ENCODE data around the gene ELMO1.

The ELMO1 gene

DNA sequence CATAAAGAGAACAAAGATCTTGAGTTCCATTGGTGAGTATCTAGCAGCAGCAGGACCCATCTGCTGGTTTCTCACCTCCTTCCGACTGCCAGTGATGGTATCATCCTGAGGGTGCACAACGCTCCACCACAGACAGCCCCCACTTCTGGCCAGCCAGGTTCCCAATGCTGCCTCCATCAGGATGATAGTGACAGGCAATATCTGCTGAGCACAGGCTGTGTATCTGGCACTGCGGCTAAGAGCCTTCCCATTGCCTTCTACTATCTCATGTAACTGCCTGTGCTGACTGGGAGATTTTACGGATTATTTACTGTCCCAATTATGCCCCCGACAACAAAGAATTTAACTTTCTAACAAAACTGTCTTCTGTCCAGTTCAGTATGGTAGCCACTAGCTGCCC lies 372.0 kb downstream of the ELMO1 start:
- no peak for DNase-seq

DNA sequence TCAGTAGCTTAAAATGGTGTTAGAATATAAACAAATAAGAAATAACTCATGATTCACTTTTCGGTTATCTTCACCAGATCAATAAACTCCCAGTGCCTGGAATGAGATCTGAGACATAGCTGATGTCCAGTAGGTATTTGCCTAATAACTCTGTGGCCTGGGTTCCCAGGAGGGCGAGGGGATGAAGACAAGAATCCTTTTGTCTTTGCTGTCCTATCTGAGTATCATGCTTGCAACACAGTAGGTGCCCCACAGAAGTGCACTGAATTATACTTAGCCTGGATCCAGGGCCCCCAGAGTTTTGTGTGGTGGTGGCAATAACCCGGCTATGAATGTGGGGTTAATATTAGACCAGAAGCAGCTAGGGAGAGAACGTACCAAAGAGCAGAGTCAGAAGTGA lies 374.3 kb downstream of the ELMO1 start:
- no peak for DNase-seq

DNA sequence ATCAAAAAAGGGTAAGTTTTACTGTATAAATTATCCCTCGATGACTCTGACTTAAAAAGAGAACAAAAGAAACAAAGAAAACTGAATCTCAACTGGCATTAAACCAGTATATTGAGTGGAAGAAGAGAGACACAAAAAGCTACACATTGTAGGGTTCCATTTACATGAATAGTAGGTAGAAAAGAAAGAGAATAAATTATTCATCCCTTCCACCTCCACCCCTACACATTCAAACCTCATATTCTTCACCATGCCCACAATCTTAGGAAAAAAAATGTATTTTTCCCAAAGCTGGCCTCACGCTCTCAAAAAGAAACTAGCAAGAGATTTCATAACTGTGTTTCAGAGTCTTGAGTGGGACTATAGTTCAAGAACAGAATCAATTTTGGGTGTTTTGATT lies 377.5 kb downstream of the ELMO1 start:
- DNase-seq, result no peak

DNA sequence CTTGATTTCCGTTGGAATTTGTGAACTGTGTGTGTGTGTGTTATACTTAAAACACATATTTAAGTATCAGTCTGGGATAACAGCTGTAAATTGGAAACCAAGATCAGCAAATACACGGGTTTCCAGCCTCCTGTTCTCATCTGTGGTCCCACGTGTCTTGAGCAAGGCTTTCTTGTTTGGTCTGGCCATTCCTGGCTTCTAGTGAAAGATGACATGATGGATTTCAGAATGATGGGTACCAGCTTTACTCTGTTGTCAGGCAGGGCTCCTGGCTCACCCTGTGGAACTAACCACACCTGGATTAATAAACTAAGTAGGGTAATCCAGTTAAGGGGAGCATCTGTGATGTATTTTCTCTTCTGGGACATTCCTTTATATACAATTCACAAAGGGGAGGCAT lies 378.2 kb downstream of the ELMO1 start:
- DNase-seq, result no peak

DNA sequence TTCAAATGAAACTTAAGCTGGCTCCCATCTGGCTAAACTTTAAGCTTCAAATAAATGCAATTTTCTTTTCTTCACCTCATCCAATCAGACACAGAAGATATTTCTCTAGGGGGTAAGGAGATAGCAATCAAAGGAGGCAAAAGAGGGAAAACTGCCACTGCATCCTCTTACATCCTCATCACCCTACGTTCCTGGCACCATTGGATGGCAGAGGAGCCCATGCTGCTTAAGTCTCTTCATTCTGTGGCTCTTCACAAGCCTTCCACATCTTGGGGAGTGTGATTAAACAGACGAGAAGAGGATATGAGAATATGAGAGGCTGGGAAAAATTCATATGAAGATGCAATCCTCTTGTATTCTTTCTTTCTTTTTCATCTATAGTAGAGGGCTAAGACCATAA lies 378.6 kb downstream of the ELMO1 start:
- no peak for DNase-seq

DNA sequence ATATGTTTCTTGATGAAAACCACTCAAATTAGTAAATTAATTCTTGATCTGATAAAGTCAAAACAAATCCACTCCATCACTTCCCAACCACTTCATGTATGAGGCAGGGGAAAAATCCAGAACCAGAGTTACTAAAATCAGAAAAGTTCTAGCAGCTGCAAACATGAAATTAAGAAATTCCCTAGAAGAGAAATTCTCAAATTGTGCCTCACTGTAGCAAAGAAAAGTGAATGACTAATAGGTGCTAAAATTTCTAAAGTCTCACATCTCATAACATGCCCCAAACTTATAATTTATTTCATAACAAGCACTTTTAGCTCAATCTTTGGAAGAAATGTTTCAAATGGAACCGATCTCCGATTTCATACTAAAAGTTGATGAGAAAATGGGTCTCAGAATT lies 379.3 kb downstream of the ELMO1 start:
- no peak for DNase-seq

DNA sequence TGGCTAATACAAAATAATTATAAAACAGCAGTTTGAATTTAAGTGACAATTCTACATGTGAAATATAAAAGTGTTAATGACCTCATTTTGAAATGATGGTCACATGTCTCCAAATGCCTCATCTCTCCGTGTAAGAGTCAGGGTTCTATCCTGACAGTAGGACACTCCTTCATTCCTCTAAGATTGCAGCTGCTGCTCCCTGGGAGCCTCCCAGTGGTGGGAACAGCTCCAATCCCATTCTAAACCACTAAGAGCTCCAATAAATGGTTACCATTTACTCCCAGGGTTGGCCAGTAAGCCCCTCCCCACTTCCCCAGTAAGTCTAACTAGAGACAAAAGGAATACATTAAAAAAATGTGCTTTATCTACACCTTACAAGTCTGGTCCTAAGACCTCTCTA lies 379.8 kb downstream of the ELMO1 start:
- DNase-seq, result no peak

DNA sequence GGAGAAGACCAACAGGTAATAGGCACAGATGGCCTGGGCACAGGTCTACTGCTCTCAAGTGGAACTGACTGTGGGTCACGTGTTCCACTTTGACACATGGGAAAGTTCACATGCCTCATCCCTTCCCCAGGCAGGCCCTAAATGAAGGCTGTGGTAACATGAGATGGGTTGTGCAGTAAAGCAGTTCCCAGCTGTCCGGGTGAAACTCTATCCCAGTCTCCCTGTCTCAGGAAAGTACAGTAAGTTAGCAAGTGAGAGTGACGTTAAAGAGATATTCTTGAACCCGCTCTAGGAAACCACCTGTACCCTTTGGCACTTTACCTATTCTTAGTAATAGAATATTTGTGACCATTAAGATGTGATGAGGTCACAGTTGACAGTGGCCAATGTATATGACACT lies 380.6 kb downstream of the ELMO1 start:
- DNase-seq, result no peak

DNA sequence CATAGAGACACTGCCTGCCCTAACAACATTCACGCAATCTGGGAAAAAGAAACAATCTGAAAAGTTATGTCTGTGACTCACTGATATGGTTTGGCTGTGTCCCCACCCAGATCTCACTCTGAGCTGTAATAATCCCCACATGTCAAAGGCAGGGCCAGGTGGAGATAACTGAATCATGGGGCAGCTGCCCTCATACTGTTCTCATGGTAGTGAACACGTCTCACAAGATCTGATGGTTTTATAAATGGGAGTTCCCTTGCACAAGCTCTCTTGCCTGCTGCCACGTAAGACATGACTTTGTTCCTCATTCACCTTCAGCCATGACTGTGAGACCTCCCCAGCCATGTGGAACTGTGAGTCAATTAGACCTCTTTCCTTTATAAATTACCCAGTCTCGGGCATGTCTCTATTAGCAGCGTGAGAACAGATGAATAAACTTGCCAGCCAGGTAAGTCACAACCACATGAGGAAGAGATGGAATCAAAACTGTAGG lies 382.8 kb downstream of the ELMO1 start:
- DNase-seq, result no peak

DNA sequence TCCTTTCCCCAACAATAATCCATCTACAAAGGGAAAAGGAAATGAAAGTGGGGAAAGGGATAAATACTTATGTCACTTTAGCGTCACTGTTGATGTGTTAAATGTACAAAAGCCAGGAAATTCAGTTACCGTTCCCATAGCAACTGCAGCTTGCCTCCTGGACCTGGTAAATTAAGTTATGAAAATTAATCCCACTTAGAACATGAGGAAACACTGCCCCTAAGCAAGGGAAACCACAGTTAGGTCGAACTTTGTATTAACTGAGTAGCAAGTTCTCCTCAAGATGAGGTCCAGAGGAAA lies 386.2 kb downstream of the ELMO1 start:
- DNase-seq, result no peak

DNA sequence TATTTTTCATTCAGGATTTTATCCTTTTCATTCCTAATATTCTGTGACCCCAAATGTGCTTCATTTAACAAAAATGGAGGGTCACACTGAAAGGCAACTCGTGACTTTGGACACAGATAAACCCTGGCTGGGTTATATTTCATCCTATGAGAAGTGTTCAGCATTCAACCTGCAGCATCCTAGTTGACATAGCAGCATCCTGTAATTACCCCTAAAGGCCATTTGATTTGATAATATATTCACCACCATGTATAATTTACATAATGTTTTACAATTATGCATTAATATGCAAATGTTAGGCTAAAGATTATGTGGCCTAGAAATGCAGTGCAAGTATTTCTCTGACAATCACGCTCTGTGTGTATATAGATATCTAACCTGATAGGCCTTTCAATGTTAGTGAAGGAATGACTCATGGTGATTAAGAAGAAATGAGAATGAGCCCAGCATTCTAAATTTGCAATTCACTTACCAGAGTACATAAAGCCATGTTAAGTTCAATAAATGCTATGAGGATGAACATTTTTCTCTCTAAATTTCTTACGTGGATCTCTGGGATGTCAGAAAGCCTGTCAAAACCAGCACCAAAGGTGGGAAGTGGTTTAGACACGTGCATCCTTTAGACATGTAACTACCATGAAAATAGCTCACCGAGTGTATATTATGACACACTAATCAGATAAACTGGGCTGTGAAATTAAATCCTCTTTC lies 386.7 kb downstream of the ELMO1 start:
- DNase-seq, result no peak

DNA sequence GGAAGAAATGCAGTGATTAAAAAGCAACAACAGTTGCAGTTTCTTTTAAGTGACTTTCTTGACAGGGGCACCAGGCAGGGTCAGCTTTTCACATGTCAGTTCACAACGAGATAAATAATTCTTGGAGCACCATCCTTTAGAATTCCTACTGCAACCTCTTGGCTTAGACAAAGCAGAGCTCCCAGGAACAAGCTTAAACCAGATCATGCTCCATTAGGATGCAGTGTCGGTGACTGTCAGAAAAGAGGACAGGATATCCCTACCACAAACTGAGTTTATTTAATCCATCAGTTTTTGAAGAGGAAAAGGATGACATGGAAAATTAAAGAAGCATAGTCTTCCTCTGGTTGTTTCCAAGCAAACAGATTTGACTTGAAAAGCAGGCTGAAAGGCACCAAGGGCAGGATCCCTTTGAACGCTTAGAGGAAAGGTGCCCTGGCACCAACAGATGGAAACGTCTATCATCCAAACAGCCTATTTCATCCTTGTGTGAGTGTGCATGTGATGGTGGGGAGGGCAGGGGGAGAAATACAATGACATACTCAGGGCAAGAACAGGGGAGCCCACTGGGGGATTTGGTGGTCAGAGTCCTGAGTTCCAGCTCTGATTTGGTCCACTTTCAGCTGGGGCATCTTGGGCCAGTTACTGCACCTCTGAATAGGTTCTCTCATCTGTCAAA lies 392.3 kb downstream of the ELMO1 start:
- DNase-seq, result no peak

DNA sequence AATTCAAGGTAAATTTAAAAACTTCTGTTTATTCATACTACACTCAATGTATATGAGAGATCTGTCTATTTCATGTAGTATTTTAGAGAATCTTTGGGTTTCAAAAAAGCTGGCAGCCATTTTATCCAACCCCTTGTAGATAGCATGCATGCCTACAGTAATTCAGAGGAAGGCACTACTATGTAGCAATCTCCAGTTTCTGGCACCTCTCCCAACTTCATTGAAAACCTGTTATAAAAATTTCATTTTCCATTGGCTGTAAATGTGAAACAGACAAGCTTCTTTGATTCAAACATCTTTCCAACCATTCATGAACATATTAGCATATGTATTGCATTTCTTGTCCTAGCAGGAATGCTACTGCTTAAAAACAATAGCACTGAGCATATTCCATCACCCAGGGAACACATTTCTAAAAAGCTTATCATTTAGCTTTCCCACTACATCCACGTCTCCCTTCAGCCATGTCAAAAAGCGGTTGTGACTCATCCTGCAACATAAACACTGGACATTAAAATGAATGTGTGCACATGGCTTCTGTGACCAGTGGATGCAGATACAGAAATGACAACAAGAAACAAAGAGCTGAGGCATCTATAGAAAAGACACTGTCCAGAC lies 393.9 kb downstream of the ELMO1 start:
- DNase-seq, result no peak

DNA sequence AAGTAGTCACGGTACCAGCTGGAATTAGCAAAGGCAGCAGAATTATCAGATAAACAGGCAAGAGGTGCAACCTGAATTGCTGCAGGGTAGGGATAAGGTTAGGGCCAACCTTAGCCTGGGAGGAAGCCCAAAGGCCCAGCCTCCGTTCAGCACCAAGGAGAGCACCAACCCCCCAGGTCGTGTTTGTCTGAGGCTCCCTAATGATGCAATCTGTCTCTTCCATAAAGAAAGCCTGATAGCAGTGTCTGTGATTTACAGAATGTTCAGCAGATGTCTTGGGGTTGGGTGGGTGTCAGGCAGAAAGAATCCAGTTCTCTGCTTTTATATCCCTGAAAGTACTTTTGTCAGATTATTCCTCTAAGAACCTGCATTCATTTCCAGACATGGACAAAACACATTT lies 396.0 kb downstream of the ELMO1 start:
- DNase-seq, result peak; percentile 4

DNA sequence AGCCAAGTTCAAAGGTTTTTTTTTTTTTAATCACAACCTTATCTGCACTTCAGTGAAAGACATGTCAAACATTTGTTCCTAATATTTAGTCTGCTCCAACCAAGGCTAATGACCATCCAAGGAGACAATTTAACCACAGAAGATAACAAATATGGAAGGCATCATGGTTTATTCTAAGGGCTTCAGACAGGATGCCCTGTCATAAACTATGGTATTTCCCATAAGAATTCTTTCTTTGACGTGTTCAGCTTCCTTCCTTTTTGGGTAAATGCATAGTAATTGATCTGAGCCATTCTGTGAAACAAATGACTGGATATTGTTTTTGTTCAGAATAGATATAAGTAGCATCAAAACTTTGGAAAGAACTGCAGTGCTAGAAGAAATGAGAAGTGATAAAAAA lies 397.9 kb downstream of the ELMO1 start:
- no peak for DNase-seq

DNA sequence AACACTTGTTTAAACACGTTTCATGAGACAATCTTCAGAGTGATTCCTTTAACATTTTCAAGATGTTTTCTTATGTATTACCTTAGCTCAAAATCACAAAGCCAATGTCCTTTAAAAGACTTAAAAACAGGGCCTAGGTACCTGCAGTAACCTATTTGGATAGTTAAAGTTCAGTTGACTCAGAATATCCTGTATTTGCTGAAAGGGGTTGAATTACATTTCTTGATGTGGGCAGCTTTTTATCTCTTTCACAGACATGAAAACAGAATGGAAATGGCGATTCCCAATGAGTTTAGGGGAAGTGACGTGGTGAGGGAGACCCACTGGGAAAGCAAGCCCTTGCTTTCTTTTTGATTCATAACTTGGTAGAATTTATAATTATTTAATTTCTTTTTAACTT lies 400.0 kb downstream of the ELMO1 start:
- no peak for DNase-seq

DNA sequence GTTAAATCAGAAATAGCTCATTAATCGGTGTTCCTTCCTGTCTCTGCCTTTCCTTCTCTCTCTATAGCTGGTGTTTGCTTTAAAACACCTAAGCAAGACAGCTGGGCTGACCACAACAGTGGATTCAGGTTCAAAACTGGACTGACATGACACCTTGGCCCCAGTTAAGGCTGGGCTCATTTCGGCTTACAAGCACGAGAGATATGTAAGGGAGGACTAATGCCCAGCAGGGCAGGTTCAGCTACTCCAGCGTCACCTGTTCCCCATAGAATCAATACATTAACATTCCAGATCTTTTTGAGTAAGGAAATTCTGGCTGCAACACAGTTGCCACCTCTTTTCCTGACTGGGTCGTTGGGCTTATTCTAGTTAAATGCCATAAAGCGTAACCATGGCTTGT lies 401.4 kb downstream of the ELMO1 start:
- DNase-seq, result no peak

DNA sequence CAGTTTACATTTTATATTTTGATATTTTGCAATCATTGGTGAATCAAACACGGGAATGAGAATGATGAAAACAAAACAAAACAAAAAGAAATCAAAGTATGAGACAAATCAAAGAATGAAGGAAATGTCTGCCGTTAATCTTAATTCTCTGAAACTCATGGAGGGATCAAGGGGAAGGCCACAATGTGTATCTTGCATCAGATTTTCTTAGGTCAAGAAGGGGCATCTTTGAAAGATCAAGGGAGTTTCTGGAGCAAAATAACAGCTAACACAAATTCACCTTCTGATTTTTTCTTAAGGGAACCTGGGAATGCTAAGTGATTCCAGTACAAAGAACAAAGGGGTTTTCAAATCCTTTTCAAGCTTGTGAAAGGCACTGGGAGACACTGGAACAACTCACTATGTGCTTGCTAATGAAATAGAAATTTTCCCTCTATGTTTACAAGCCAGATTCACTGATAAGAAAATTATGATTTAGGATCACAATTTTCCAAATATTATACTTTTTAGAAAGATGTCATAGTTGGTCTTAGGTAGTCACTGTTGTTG lies 402.1 kb downstream of the ELMO1 start:
- DNase-seq, result no peak

DNA sequence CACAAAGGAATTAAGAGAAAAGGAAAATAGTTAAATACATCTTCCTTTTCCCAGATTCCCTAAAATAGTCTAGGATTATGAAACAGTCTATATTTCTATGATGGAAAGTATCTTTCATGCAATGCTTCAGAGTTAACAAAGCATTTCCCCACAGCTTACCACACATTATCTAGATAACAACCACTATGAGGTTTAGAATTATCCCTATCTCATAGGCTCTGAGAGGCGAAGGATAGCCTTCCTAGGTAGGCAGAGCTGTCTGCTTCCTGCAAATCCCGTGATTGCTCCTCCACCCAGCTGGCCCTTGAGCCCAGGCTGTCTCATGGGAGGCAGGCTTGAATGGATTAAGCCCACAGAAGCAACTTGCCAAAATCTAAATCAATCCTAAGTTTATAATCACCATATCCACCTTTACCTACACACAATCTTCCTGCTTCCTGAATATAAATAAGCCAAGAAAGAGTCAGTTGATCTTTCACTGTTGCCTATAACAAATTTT lies 402.9 kb downstream of the ELMO1 start:
- no peak for DNase-seq

DNA sequence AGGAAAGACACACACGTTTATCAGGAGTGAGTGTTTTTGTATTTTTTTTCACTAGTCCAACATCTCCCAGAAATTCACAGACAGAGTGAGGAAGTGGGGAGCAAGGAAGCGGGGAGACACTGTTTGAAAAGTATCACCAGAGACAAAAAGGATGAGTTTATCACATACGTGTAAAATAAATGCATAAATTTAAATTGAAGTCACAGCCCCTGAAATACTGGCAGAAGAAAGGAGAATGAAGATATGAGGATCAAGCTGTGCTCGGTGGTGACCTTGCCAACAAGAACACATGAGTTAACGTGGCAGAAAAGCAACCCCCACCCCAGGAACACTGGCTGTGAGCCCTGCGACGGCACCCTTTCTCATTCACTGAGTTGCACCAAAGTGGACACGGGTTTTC lies 407.2 kb downstream of the ELMO1 start:
- DNase-seq, result no peak

DNA sequence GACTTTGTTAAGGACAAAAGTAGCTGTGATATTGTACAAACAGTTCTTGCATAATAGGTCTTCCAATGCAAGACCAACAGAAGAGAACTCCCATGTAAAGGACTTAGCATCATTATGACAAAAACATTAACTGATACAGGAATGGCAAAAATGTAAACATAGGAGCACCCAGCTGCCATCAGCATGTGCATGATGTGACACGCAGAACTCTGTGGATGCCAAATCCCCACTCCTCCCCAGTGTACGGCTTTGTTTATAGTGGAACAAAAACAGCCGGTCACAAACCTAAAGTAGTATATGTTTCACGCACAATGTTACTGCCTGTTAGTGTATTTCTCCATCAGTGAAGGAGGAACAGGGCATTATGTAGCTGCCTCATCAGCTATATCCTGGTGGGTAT lies 408.3 kb downstream of the ELMO1 start:
- no peak for DNase-seq

DNA sequence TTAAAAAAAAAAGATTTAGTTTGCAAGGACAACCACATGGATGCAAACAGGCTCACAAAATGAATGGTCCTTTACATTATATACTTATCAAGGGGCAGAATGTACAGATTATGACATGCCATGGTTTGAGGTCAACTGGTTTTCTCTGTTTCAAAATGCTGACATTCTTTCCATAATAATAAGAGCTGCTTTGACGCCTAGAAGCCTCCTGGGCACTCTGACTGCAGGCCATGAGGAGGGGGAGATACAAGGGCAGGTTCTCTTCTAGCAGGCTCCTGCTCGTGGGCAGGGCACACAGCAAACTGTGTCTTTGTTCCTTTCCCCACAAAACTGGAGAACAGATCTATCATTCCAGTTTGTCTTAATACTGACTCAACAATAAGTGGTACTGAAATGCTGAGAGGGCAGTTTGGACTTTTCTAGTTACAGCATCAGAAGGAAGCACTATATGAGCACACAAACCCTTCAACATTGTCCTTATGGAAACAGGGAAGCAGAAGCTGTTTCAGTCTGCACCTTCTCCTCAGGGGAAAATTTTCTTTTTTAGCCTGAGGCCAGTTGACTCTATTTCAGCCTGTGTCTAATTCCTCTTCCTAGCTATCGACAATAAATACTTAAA lies 409.4 kb downstream of the ELMO1 start:
- no peak for DNase-seq

DNA sequence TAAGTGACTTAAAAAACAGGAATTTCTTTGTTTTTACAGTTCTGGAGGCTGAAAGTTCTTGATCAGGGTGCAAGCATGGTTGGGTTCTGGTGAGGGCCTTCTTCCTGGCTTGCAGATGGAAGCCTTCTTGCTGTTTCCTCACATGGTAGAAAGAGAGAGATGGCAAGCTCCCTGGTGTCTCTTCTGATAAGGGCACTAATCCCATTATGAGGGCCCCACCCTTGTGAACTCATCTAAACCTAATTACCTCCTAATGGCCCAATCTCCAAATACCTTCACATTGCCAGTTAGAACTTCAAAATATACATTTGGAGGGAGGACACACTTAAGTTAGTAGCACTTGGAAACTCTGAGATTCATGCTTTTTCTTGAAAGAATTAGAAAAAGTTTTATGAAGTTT lies 410.0 kb downstream of the ELMO1 start:
- no peak for DNase-seq

DNA sequence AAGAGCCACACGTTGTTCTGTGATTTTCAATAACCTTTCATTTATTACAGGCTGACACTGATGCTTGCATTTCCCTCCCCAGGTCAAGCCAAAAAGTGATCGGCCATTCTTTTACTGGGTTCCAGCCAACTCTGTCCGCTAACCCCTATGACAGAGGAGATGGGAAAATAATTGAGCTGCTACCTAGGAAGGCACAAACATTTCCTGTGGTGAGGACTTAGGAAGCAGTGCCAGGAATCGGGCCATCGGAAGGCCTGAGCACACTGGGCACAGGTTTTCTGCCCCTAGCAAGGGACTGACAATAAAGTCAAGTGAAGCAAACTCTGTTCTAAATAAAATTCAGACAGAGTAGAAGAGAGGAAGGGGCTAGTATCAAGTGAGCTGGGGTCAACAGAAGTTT lies 411.4 kb downstream of the ELMO1 start:
- DNase-seq, result no peak

Data from activated CD4-positive, alpha-beta T cell treated with anti-CD3 and anti-CD28 coated beads, Interleukin-2, amount 50 U/mL, for 1 hour (primary cell).